HG03342 (cell line): ENCODE results near the gene MRPL20.
A peak's percentile ranks its signal among the peaks of the same experiment; 100 is the strongest.
"Not testable (repeated sequence)": the region's sequence is repeated elsewhere in the genome, so short reads cannot be mapped to it uniquely, and the experiment has no call there.

ENCODE experiments used
- ATAC-seq: cut with Tn5 transposase; IDR thresholded peaks from one replicate; pipeline ENCODE4 v1.9.1; 2021; ENCODE audit warnings: mild to moderate bottlenecking, moderate library complexity; ENCODE audit not compliant: unreplicated experiment

MRPL20 gene

DNA sequence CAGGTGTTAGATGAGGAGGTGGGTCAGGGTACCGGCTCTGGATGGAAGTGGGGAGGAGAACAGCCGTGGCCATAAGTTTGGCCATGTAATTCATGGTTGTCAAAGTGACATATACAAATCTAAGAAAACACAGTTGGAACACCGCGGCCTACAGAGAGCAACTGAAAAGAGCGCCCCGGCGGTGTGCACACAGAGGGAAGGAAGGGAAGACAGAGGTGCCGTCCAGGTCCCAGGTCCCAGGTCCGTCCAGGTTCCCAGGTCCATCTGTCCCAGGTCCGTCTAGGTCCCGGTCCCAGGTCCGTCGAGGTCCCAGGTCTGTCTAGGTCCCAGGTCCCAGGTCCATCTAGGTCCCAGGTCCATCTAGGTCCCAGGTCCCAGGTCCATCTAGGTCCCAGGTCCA is 4.5 kb upstream of the MRPL20 start:
- no peak for ATAC-seq

DNA sequence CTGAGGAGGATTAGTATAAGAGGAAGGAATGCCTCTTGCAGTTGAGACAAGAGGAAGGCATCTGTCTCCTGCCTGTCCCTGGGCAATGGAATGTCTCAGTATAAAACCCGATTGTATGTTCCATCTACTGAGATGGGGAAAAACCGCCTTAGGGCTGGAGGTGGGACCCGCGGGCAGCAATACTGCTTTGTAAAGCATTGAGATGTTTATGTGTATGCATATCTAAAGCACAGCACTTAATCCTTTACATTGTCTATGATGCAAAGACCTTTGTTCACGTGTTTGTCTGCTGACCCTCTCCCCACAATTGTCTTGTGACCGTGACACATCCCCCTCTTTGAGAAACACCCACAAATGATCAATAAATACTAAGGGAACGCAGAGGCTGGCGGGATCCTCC is 3.1 kb upstream of the MRPL20 start:
- not testable (repeated sequence) for ATAC-seq

DNA sequence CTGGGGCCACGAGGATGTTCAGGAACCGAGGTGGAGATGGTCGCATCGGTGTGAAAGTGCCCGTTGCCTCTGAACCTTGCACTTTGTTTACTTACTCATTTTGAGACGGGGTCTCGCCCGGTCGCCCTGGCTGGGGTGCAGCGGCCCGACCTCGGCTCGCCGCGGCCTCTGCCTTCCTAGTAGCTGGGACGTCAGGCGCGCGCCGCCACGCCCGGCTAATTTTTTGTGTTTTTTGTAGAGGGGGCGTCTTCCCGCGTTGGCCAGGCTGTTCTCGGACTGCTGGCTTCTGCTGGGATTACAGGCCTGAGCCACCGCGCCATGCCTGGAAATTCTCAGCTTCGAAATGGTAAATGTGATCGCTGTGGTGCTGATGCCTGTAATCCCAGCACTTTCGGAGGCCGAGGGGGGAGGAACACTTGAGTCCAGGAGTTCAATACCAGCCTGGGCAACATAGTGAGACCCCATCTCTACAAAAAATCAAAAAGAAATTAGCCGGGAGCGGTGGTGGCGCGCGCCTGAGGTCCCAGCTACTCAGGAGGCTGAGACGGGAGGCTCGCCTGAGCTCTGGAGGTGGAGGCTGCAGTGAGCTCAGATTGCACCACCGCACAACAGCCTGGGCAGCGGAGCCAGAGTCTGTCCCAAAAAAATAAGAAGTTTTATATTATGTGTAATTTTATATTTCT is 684 bp upstream of the MRPL20 start:
- no peak for ATAC-seq

DNA sequence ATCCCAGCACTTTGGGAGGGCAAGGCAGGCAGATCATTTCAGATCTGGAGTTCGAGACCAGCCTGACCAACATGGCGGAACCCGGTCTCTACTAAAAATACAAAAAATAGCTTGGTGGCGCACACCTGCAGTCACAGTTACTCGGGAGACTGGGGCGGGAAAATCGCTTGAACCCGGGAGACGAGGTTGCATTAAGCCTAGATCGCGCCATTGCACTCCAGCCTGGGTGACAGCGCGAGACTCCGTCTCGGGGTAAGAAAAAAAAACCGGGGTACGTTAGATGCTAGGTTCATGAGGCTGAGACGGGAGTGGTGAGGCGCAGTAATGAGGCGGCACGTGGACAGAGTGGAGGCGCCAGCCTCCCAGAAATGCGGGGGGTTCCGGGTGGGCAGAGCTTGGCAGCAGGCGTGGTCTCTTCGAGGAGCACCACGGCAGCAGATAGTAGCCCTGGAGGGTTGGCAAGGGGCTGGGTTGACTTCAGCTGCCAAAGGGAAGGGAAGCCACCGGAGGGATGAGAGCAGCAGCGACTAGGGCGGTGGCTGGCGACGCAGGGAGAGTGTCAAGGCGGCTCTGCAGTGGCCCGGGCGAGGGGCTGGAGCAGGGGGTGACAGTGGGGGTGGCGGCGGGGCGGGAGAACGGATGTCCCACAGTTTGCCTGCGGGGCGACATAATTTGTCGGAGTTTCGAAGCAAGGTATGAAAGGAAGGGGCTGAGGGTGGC is 832 bp downstream of the MRPL20 start:
- ATAC-seq = no peak

DNA sequence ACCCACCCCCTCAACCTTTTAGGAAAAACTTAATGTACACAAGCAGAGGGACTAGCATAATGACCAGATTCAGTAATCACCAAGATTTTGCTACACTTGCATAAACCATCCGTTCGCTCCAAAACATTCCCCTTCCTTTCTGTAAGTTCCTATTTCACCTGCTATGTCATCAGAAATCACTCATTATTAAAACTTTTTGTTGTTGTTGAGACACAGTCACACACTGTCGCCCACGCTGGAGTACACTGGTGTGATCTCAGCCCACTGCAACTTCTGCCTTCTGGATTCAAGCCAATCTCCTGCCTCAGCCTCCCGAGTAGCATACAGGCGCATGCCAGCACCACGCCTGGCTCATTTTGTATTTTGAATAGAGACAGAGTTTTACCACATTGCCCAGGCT is 3.4 kb downstream of the MRPL20 start:
- no peak for ATAC-seq

DNA sequence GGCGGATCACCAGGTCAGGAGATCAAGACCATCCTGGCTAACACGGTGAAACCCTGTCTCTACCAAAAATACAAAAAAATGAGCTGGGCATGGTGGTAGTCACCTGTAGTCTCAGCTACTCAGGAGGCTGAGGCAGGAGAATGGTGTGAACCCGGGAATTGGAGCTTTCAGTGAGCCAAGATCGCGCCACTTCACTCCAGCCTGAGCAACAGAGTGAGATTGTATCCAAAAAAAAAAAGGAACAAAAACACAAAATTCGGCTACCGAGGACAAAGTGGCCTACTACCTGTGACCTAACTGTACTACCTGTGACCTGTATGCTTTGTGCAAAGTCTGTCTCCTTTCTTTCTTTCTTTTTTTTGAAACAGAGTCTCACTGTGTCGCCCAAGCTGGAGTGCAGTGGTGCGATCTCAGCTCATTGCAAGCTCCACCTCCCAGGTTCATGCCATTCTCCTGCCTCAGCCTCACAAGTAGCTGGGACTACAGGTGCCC is 4.1 kb downstream of the MRPL20 start:
- not testable (repeated sequence) for ATAC-seq

DNA sequence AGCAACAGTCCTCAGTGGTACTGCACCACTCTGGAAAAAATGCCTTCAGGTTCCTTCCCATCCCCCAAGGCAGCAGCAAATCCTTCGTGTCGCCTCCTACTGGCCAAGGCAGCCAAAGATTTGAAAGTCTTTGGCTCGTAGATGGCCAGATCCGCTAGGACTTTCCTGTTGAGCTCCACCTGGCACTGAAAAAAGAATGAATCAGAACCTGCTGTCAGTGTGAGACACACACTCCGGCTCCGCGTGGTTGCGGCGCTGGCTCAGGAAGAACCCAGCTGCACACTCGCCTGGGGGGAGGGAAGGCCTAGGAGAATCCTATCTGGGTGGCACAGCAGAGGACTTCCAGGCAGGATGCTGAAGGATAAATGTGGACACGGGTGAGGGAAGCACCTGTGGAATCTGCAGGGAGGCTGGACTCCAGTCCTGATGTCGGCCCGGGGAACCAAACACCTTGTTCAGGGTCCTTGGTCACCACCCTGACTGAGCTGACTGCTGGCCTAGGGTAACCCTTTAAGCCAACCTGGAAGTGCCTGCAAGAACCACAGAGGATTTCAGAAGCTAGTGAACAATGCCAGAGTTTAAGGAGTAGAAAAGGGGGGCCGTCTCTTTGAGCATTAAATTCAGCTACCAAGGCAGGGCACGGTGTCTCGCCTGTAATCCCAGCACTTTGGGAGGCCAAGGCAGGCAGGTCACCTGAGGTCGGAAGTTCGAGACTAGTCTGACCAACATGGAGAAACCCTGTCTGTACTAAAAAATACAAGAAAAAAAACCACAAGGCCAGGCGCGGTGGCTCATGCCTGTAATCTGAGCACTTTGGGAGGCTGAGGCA is 4.8 kb downstream of the MRPL20 start:
- ATAC-seq = no peak

DNA sequence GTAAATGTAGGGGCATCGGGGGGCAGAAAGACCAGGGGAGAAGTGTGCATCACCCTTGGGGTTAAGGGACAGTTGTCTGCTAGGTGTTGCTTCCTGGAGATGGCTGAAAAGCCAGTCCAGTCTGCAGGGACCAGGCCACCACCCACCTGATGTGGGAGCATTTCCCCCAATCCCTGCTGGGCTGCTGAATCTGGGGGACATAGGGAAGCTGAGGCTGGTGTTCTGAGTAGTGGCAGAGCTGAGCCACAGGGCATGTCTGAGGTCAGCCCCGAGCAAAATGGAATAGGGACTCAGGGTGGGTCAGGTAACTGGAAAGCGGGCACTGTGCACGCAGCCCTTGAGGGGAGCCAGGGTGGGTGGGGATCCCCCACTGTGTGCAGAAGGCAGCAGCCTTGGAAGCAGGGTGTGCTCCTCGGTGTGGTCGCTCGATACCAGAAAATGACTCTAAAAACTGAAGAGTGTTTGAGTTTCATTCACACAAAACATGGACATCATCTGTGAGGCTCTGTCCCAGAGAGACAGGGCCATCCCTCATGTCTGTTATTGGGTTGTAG is 5.6 kb downstream of the MRPL20 start:
- no peak for ATAC-seq

DNA sequence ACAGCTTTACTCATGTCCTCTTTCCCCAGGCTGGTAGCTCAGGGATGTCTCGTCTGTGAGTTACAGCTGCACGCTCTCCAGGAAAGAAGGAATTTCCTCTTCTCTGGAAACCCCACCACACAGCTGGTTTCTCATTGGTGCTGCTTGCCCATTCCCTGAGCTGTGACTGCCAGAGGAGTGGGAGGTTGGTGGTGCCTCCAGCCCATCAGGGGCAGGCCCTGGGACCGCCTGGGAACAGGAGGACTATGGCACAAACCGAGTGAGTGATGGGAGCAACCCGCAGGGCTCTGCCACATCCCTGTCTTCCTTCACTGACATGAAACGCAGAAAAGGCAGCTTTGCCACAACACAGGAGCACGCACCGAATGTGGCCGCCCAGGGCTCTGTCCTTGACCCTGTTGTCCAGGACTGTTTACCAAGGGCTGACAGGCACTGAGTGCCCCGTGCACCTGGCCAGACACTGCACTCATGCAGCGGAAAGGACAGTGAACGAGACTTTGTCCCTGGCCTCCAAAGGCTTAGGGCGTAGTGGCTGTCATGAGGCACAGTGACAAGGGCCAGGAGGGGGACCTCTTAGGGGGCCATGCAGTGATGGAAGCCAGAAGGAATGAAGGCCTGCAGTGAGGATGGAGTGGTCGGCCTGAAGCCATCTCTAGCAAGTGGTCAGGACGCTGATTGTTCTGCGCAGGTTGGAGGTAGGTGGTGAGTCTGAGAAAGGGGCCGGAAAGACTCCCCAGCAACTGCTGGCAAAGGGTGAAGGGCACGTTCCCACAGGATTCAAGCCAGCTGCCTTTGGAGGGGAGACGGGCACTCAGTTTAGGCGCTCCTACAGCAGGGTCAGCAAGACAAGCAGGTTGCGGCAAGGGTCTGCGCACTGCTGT is 6.3 kb downstream of the MRPL20 start:
- ATAC-seq = no peak

DNA sequence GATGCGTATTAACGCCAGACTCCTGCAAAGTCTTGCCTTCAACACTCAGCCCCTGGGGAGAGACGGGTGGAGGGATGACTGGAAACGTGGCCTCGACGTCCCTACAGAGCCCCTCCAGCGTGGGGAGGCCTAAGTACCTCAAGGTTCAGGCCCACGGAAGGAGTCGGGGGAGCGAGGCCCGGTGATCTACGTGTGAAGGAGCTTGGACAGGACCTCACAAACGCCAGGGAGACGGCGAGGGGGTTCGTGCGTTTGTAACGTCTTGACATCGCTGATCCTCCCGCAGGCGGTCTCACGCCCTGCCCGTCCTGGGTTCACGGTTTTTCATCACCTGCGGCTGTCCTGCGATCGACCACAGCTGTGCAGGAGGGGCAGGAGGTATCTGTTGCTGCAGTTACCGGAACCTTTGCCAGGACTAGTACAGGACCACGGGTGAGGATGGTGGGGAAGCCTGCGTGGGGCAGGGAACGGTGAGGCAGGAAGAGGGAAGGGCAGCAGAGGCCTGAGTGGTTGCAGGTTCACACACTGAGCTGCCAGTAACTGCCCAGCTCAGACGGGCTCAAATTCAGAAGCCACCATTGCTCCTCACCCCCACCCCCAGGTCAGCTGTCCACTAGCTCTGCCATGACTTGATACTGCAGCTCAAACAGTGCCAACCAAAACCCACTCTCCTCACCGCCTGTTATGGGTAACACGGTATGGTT is 7.1 kb downstream of the MRPL20 start:
- no peak for ATAC-seq

DNA sequence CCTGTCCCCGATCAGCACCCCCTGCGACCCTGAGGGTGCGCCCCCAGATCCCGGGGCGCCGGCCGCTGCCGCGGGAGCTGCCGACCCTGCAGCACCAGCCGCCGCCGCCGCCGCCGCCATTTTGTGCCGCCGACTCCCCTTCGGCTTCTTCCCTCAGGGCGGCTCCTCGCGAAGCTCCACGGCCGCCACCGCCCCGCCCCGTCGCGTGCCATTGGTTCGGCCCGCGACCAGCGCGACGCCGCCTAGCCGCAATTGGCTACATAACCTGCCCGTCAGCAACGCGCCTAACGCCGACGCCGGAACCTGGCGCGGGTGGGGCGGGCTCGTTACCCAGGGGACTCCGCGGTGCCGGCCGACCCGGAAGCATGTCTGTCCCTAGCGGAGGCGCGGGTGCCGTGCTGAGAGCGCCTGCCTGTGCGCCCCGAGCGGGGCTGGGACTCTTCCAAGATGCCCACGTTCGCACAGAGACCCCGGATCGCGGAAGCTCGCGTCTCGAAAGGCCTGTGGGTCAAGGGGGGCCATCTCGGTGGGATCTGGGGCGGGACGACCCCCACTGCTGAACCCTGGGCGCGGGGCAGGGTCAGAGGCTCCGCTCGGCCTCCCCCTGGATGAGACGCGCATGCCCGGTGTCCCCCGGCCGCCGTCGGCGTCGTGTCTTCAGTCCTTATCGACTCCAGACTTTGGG is 7.8 kb downstream of the MRPL20 start, which contains the start of gene CCNL2:
Gene CCNL2, minus strand, starts transcription at position 149 of the 685 bp plus-strand sequence. Its CDS starts 29 bp downstream, at position 120.
- peak; percentile 91 for ATAC-seq

DNA sequence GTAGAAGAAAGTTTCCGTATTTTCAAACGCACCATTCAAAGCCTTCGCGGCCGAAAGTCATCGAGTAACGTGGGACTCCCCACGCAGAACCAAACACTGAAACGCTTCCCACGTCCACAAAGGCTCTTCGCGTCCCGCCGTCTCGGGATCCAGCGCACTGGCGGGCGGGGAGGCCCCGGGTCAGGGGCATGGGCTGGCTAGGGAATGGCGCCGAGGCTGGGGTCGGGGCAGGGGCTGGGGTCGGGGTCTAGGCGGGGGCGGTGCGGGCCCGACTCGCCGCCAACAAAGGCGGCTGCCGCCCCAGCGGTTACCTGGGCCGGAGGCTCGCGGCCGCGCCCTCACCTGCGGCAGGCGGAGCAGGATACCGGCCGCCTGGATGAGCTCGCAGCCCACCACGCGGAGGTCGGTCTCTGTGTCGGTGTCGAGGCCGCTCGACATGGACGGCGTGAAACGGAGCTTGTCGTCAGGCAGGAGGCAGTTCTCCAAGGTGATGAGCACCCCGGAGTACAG is 8.4 kb downstream of the MRPL20 start:
- ATAC-seq = peak; percentile 17

DNA sequence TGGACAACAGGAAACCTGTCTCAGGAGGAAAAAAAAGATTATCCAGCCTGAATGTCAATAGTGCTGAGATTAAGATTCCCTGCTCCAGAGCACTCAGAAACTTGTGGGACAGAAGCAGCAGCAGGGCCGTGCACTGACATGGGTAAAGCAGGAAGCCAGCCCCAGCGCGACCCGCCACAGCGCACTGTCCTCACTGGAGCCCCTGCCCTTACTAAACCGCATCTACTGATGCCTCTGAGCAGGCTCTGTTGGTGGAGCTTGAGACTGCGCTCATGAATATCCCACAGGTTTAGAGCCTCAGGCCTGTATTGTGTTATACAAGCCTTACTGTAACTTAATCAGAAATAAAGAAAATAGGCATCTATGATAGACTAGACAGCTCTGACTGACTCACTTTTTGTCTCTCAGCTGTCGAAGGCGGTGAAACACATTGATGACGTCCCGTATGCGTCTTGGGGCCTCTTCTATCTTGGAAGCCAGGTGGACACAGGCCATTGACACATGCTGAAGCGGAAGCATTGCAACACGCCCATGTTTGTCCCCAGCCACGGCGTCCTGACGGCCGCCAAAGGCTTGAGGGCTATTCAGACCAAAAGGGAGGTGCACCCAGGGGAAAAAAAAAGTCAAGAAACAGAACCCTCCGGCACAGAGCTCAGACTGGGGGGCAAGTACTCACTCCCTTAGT is 9.1 kb downstream of the MRPL20 start:
- no peak for ATAC-seq

DNA sequence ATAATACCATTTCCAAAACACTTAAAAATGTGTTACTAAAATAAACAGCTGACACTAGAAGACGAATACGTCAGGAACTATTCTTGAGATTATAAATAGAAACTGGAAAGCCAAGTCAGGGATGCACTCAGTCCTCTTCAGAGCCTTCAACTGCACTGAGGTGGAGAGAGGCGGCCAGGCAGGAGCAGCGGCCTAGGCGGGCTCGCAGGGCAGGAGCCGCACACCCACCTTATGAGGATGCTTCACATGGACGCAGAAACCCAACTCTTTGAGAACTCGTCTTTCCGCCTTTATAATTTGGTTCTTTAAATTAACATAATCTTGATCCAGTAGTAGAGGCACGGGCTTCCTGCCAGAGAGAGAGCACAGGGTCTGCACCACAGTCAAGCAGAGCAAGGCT is 11.9 kb downstream of the MRPL20 start:
- no peak for ATAC-seq

DNA sequence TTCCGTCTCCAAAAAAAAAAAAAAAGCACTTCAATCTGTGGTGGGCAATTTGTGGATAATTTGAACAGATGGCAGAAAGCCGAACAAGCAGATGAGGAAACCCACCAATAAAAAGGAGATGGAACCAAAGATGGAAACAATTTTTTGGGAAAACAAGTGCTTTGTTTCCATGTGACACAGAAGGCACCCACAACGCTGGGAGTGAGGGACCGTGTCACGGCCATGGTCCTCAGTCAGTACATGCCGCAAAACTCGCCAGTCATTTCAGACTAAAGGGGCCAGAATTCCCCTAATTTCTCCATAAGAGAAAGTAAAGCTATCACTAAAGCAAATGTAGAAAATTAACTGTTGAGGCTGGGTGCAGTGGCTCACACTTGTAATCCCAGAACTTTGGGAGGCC is 13.0 kb downstream of the MRPL20 start:
- ATAC-seq = no peak

DNA sequence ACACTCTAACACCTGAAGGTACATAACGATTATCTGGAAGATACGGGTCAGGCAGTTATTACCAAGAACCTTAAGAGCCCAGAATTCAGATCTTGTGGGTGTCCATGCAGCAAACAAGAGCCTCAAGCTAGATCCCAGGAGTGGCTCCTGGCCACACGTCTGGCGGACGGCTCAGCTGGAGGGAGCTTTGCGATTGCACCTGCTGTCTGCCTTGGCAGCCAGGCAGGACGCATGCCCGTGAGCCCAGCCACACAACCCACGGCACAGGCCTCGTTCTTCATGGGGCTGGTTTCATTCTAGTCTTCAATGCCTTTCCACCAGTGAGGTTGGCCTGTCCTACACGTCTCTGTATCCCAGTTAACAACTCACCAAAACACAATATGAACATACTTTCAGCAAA is 13.7 kb downstream of the MRPL20 start:
- ATAC-seq = no peak

DNA sequence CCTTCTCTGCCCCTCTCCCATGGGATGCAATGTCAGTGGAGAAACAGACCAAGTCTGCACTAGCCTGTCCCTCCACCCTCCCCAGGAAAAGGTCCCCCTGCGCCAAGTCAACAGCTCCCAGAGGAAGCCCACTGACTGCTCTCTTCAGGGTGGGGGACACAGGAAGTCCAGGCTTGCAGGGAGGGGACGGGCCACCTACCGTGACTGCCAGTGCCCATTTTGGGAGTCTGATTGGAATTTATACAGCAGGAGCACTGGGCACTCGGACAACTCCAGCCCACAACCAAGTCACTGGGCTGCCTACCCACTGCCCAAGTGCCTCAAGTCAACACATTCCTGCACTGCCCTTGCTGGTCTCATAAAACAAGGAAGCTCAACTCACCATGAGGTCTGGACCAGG is 14.1 kb downstream of the MRPL20 start:
- no peak for ATAC-seq

DNA sequence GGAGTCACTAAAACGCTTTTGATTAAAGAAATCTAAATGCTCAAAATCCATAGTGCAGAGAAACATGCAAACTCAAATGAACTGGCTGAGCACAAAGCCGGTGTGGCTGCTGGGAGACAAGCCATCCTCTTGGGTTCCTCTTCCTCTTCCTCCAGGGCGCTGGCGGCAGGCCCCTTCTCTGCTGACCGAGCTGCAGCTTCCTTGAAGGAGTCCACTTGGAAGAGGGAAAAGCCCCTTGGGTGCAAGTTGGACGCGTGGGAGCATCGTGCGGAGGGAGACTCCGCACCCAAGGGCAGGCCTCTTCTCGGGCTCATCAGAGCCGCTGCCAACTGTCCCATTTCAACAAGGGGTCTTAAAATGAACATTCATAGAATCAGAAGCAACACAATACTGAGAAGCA is 15.9 kb downstream of the MRPL20 start:
- ATAC-seq = no peak
